ENCODE measurements around the gene IL1F10.
"Not testable (repeated sequence)": the region's sequence is repeated elsewhere in the genome, so short reads cannot be mapped to it uniquely, and the experiment has no call there.

DNA sequence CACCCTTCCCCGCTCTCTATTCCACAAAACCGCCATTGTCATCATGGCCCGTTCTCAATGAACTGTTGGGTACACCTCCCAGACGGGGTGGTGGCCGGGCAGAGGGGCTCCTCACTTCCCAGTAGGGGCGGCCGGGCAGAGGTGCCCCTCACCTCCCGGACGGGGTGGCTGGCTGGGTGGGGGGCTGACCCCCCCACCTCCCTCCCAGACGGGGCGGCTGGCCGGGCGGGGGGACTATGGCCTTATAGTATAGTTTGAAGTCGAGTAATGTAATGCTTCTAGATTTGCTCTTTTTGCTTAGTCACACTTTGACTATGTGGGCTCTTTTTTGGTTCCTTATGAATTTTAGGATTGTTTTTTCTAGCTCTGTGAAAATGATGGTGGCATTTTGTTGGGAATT lies 28.5 kb downstream of the IL1F10 start:
- TF ChIP-seq, protein P1, sequence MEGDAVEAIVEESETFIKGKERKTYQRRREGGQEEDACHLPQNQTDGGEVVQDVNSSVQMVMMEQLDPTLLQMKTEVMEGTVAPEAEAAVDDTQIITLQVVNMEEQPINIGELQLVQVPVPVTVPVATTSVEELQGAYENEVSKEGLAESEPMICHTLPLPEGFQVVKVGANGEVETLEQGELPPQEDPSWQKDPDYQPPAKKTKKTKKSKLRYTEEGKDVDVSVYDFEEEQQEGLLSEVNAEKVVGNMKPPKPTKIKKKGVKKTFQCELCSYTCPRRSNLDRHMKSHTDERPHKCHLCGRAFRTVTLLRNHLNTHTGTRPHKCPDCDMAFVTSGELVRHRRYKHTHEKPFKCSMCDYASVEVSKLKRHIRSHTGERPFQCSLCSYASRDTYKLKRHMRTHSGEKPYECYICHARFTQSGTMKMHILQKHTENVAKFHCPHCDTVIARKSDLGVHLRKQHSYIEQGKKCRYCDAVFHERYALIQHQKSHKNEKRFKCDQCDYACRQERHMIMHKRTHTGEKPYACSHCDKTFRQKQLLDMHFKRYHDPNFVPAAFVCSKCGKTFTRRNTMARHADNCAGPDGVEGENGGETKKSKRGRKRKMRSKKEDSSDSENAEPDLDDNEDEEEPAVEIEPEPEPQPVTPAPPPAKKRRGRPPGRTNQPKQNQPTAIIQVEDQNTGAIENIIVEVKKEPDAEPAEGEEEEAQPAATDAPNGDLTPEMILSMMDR (IDR thresholded peaks at IDR 0.05), result not testable (repeated sequence)
- TF ChIP-seq EP300, POLR2A (IDR thresholded peaks at IDR 0.05): not testable (repeated sequence)

Data from ovary (tissue), 3 donors.